ENCODE measurements around the gene INPP4B.
A peak's percentile ranks its signal among the peaks of the same experiment; 100 is the strongest.
"Not testable (repeated sequence)": the region's sequence is repeated elsewhere in the genome, so short reads cannot be mapped to it uniquely, and the experiment has no call there.

Gene INPP4B

GRCh38 chr4:142817442-142817841 is 28.7 kb downstream of the INPP4B start:
- in situ Hi-C loops (cut with HindIII; ENCODE audit: low pct_unique_long_range_greater_than_20kb, low sequenced_read_pairs), result no loop called here
- DNase-seq (ENCODE audit: low read depth in 1 of 2, low spot score in 1 of 2), result peak in 1 of 2 experiments; percentile 17
- TF ChIP-seq JUND (IDR thresholded peaks at IDR 0.05; ENCODE audit: low read depth), result no peak

GRCh38 chr4:142815834-142816233 is 30.3 kb downstream of the INPP4B start:
- in situ Hi-C loops (cut with HindIII; ENCODE audit: low pct_unique_long_range_greater_than_20kb, low sequenced_read_pairs), result no loop called here
- no peak for DNase-seq (ENCODE audit: low read depth in 1 of 2, low spot score in 1 of 2)

DNA sequence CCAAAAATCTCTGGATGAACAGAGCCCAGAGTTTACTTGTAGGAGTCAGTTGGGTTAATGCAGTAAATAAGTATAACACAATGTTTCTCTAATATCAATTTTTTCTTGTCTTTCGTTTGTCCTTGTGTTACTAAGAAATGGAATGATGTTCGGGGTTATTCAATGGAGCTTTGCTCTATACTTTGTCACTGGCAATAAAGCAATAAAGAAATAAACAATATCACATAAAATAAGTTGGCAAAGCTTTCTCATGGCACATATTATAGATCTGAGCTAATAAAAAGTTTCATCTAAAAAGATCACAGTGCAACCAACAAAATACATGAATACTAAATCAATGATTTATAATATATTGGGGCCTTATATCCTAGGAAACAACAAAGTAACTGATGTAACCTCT is 32.7 kb downstream of the INPP4B start:
- in situ Hi-C loops (cut with HindIII; ENCODE audit: low pct_unique_long_range_greater_than_20kb, low sequenced_read_pairs), result no loop called here
- no peak for DNase-seq (ENCODE audit: low read depth in 1 of 2, low spot score in 1 of 2)
- no peak for TF ChIP-seq JUND (IDR thresholded peaks at IDR 0.05; ENCODE audit: low read depth)

More at GRCh38 chr4:142815834-142816233, 30.3 kb downstream of the INPP4B start:
- TF ChIP-seq JUND (IDR thresholded peaks at IDR 0.05; ENCODE audit: low read depth), result no peak

DNA sequence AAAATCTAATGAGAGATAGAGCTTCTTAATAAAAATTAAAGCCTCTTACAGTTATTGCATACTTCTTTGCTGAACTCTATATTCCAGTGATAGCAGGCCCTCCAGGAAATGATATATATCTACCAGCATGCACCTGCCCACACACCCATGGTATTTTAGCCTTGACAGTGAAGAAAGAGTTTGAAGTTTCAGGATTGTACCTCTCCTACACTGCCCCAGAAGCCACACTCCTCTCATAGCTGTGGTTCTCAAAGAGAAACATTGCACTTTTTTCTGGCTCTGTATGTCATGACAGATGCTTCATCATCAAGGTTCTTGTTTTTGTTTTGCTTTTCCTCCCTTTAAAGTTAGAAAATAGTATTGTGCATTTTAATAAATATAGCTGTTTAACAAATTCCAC is 34.0 kb downstream of the INPP4B start:
- in situ Hi-C loops (cut with HindIII; ENCODE audit: low pct_unique_long_range_greater_than_20kb, low sequenced_read_pairs), result no loop called here
- TF ChIP-seq JUND (IDR thresholded peaks at IDR 0.05; ENCODE audit: low read depth), result no peak
- no peak for DNase-seq (ENCODE audit: low read depth in 1 of 2, low spot score in 1 of 2)

DNA sequence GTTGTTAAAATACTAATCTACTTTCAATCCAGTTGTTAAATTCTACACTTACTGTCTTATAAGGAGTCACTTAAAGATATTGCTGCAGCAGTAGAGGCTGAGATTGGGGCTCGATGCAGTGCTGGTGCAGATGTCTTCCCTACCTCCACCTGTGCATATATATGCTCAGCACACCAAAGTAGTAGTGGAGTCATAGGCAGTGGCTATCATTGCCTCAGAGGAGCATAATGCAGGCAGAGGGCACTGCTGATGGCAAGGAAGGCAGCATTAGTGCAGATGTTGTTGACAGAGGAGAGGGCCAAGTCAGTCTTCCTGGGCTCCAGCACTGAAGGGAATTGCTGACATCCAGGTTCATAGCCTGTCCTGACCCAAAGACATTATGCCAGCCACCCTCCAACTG is 35.1 kb downstream of the INPP4B start:
- in situ Hi-C loops (cut with HindIII; ENCODE audit: low pct_unique_long_range_greater_than_20kb, low sequenced_read_pairs), result no loop called here
- DNase-seq (ENCODE audit: low read depth in 1 of 2, low spot score in 1 of 2), result no peak
- TF ChIP-seq JUND (IDR thresholded peaks at IDR 0.05; ENCODE audit: low read depth), result no peak

DNA sequence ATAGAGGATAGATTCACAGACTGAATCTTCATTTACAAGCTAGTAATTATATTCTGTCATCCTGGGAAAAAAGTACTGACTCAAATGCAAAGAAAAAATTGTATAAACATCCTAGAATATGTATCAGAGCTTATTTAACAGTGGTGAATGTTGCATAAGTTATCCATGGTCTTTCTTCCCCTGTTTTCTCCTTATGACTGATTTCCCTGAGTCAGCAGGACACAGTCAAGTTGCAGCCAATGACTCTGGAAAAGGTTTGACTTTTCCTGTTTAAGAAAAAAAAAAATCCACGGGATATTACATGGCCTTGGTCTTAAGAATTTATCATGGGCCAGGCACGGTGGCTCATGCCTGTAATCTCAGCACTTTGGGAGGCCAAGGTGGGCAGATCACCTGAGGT is 36.5 kb downstream of the INPP4B start:
- DNase-seq (ENCODE audit: low read depth in 1 of 2, low spot score in 1 of 2), result no peak
- in situ Hi-C loops (cut with HindIII; ENCODE audit: low pct_unique_long_range_greater_than_20kb, low sequenced_read_pairs), result no loop called here
- TF ChIP-seq JUND (IDR thresholded peaks at IDR 0.05; ENCODE audit: low read depth), result no peak

GRCh38 chr4:142803879-142804278 is 42.2 kb downstream of the INPP4B start:
- in situ Hi-C loops (cut with HindIII; ENCODE audit: low pct_unique_long_range_greater_than_20kb, low sequenced_read_pairs); DNase-seq (ENCODE audit: low read depth in 1 of 2, low spot score in 1 of 2): not testable (repeated sequence)

- in situ Hi-C loops (cut with HindIII; ENCODE audit: low pct_unique_long_range_greater_than_20kb, low sequenced_read_pairs), result no loop called here
- no peak for TF ChIP-seq JUND (IDR thresholded peaks at IDR 0.05; ENCODE audit: low read depth)
- no peak for DNase-seq (ENCODE audit: low read depth in 1 of 2, low spot score in 1 of 2)
These were observed 44.1 kb downstream of the INPP4B start for GRCh38 chr4:142801966-142802365.

GRCh38 chr4:142781114-142781513 is 65.0 kb downstream of the INPP4B start:
- in situ Hi-C loops (cut with HindIII; ENCODE audit: low pct_unique_long_range_greater_than_20kb, low sequenced_read_pairs), result no loop called here
- no peak for TF ChIP-seq JUND (IDR thresholded peaks at IDR 0.05; ENCODE audit: low read depth)
- DNase-seq (ENCODE audit: low read depth in 1 of 2, low spot score in 1 of 2), result no peak

DNA sequence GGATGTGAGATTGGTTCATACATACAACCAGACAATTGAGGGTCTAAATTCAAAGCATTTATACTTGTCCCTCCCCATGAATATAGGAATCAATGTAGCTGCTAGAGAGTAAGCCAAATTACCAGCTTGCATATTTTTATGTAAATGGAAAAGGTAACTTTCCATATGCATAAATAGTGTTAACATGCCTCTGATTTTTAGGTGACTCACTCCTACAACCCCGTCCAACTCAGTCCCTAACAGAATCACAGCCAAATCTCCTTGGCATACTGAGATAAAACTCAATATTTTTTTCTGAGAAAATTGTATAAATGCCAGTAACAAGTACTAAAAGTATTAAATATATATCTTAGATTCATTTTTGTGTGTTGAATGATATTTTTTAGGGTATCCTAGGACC is 67.2 kb downstream of the INPP4B start:
- TF ChIP-seq JUND (IDR thresholded peaks at IDR 0.05; ENCODE audit: low read depth), result no peak
- in situ Hi-C loops (cut with HindIII; ENCODE audit: low pct_unique_long_range_greater_than_20kb, low sequenced_read_pairs), result no loop called here
- no peak for DNase-seq (ENCODE audit: low read depth in 1 of 2, low spot score in 1 of 2)

- DNase-seq (ENCODE audit: low read depth in 1 of 2, low spot score in 1 of 2), result no peak
- in situ Hi-C loops (cut with HindIII; ENCODE audit: low pct_unique_long_range_greater_than_20kb, low sequenced_read_pairs), result no loop called here
- TF ChIP-seq JUND (IDR thresholded peaks at IDR 0.05; ENCODE audit: low read depth), result no peak
These were observed 67.7 kb downstream of the INPP4B start for GRCh38 chr4:142778430-142778829.

GRCh38 chr4:142777045-142777743 is 68.9 kb downstream of the INPP4B start:
- TF ChIP-seq JUND (IDR thresholded peaks at IDR 0.05; ENCODE audit: low read depth), result no peak
- DNase-seq (ENCODE audit: low read depth in 1 of 2, low spot score in 1 of 2), result no peak
- in situ Hi-C loops (cut with HindIII; ENCODE audit: low pct_unique_long_range_greater_than_20kb, low sequenced_read_pairs), result no loop called here

GRCh38 chr4:142776026-142776425 is 70.1 kb downstream of the INPP4B start:
- DNase-seq (ENCODE audit: low read depth in 1 of 2, low spot score in 1 of 2), result no peak
- in situ Hi-C loops (cut with HindIII; ENCODE audit: low pct_unique_long_range_greater_than_20kb, low sequenced_read_pairs), result no loop called here
- TF ChIP-seq JUND (IDR thresholded peaks at IDR 0.05; ENCODE audit: low read depth), result no peak

GRCh38 chr4:142773505-142773904 is 72.6 kb downstream of the INPP4B start:
- in situ Hi-C loops (cut with HindIII; ENCODE audit: low pct_unique_long_range_greater_than_20kb, low sequenced_read_pairs), result no loop called here
- TF ChIP-seq JUND (IDR thresholded peaks at IDR 0.05; ENCODE audit: low read depth), result no peak
- no peak for DNase-seq (ENCODE audit: low read depth in 1 of 2, low spot score in 1 of 2)

Measured in T47D (cell line).